Measurements from ENCODE around the gene VASN. TPM values are rescaled to one million over a fixed set of nuclear protein-coding genes. Genes with fewer than 3 reads are reported as not detected.

VASN gene
- total RNA-seq, 2 donors from 2014 or later = 10.4 to 12.1 TPM

GRCh38 chr16:4381935-4382794 is 10.5 kb downstream of the VASN start:
- peak; percentile 45 for DNase-seq
- Mint-ChIP-seq H3K27me3 (ENCODE audit: insufficient read depth) (no peaks in the 10 kb centered on the region), H3K4me3 (no peak overlapping the region), H3K4me1 (peaks cover 7% of the 10 kb centered on the region), H3K27ac (no peak overlapping the region), H3K9me3 (no peaks in the 10 kb centered on the region), H3K36me3 (ENCODE audit: low read depth) (no peaks in the 10 kb centered on the region)
- H3K4me3 ChIP-seq (ENCODE audit: low read length) = no peak overlapping the region
- 96% methylated on average over 31 to 55 of the region's 55 CpGs for WGBS, 2 experiments (ENCODE audit: insufficient coverage in 1 of 2, insufficient read length in 1 of 2)
- H3K4me1 ChIP-seq (ENCODE audit: control insufficient read depth, insufficient read depth, low read length) = peaks cover 5% of the 10 kb centered on the region
- H3K9ac ChIP-seq (ENCODE audit: extremely low read depth, low read length, poor library complexity, severe bottlenecking) = no peak overlapping the region
- H3K27me3 ChIP-seq (ENCODE audit: control insufficient read depth, insufficient read depth, low read length, poor library complexity, severe bottlenecking) = no peaks in the 10 kb centered on the region
- H3K36me3 ChIP-seq (ENCODE audit: control insufficient read depth, insufficient read depth, low read length) = no peaks in the 10 kb centered on the region
- H3K9me3 ChIP-seq (ENCODE audit: control insufficient read depth, low read length) = no peaks in the 10 kb centered on the region
- TF ChIP-seq CTCF (conservative IDR thresholded peaks at IDR 0.05) = no peak
- H3K27ac ChIP-seq (ENCODE audit: low read depth, low read length) = no peak overlapping the region

- no peaks in the 10 kb centered on the region for H3K4me1 ChIP-seq (ENCODE audit: control insufficient read depth, insufficient read depth, low read length)
- Mint-ChIP-seq H3K36me3 (ENCODE audit: low read depth) (no peaks in the 10 kb centered on the region), H3K9me3 (no peaks in the 10 kb centered on the region), H3K27me3 (ENCODE audit: insufficient read depth) (no peaks in the 10 kb centered on the region), H3K4me3 (no peak overlapping the region), H3K27ac (no peak overlapping the region), H3K4me1 (peaks cover 1% of the 10 kb centered on the region)
- WGBS, 2 experiments (ENCODE audit: insufficient coverage in 1 of 2, insufficient read length in 1 of 2) = 95 to 96% methylated on average over 12 to 20 of the region's 21 CpGs
- TF ChIP-seq CTCF (conservative IDR thresholded peaks at IDR 0.05) = no peak
- no peaks in the 10 kb centered on the region for H3K9me3 ChIP-seq (ENCODE audit: control insufficient read depth, low read length)
- H3K27me3 ChIP-seq (ENCODE audit: control insufficient read depth, insufficient read depth, low read length, poor library complexity, severe bottlenecking) = no peaks in the 10 kb centered on the region
- H3K4me3 ChIP-seq (ENCODE audit: low read length) = no peak overlapping the region
- peak; percentile 44 for DNase-seq
- no peak overlapping the region for H3K9ac ChIP-seq (ENCODE audit: extremely low read depth, low read length, poor library complexity, severe bottlenecking)
- no peak overlapping the region for H3K27ac ChIP-seq (ENCODE audit: low read depth, low read length)
- no peaks in the 10 kb centered on the region for H3K36me3 ChIP-seq (ENCODE audit: control insufficient read depth, insufficient read depth, low read length)
Observed at GRCh38 chr16:4382795-4383357, 11.2 kb downstream of the VASN start.

- Histone ChIP-seq H3K9me3 (ENCODE audit: control insufficient read depth, low read length) (no peaks in the 10 kb centered on the region), H3K9ac (ENCODE audit: extremely low read depth, low read length, poor library complexity, severe bottlenecking) (no peak overlapping the region), H3K4me3 (ENCODE audit: low read length) (no peak overlapping the region), H3K36me3 (ENCODE audit: control insufficient read depth, insufficient read depth, low read length) (no peaks in the 10 kb centered on the region), H3K4me1 (ENCODE audit: control insufficient read depth, insufficient read depth, low read length) (no peaks in the 10 kb centered on the region), H3K27me3 (ENCODE audit: control insufficient read depth, insufficient read depth, low read length, poor library complexity, severe bottlenecking) (no peaks in the 10 kb centered on the region), H3K27ac (ENCODE audit: low read depth, low read length) (no peak overlapping the region)
- DNase-seq = peak; percentile 42
- Mint-ChIP-seq H3K9me3 (no peaks in the 10 kb centered on the region), H3K36me3 (ENCODE audit: low read depth) (no peaks in the 10 kb centered on the region), H3K27me3 (ENCODE audit: insufficient read depth) (no peaks in the 10 kb centered on the region), H3K27ac (no peak overlapping the region), H3K4me3 (no peak overlapping the region), H3K4me1 (no peaks in the 10 kb centered on the region)
- no peak for TF ChIP-seq CTCF (conservative IDR thresholded peaks at IDR 0.05)
- 93 to 100% methylated on average over 5 to 12 of the region's 12 CpGs for WGBS, 2 experiments (ENCODE audit: insufficient coverage in 1 of 2, insufficient read length in 1 of 2)
Observed at GRCh38 chr16:4383591-4384444, 12.2 kb downstream of the VASN start.
